Measurements from ENCODE around the gene EEF1AKMT3. TPM values are rescaled to one million over a fixed set of nuclear protein-coding genes. Genes with fewer than 3 reads are reported as not detected.

Gene EEF1AKMT3
- polyA plus RNA-seq, 2 of the 4 experiments (the other 2 are of a cell fraction), result 7.3 to 15.8 TPM

DNA sequence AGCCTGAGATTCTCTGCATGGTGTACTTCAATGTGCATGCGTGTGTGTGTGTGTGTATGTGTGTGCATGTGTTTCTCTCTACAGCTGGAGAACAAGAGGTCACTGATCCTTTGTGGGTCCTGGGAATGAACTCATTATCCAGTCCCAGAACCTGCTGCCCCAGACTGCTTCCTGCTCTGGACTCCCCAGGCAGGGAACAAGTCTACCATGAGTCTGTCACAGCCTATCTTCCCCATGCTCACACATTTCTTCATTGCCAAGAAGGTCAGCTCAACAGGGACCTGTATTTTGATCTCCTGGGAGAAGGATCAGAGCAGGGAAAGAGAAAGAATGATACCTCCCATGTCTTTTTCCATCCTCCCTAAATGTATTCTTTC is 31.0 kb upstream of the EEF1AKMT3 start:
- H3K4me1 ChIP-seq, result peaks cover 37% of the 10 kb centered on the region
- no peak overlapping the region for H3K4me3 ChIP-seq
- DNase-seq (ENCODE audit: low read depth in 1 of 2, low spot score in 1 of 2) (no peak), ATAC-seq (no peak), FAIRE-seq (no peak)
- ChIA-PET POLR2A (no interaction called here), CTCF (interaction anchor here (0.6 to 10.7 kb wide), 8 partner anchors 9 to 158 kb away, joined by 3 to 242 read pairs (median 3); partner anchors contain the start of gene OS9)
- no peak overlapping the region for H3K4me2 ChIP-seq
- TF ChIP-seq ZFP36 (IDR thresholded peaks at IDR 0.05; ENCODE audit: borderline replicate concordance, partially characterized antibody), result no peak
- no peak for TF ChIP-seq ESRRA (IDR thresholded peaks at IDR 0.05; ENCODE audit: borderline replicate concordance, low read length)
- no peak for TF ChIP-seq ZNF302 (CRISPR knock-in tag; IDR thresholded peaks at IDR 0.05)
- no peak for TF ChIP-seq FOXS1 (CRISPR knock-in tag; IDR thresholded peaks at IDR 0.05)
- no peak for TF ChIP-seq FOSL2 (IDR thresholded peaks at IDR 0.05)
- no peak for TF ChIP-seq FOSL2 (CRISPR knock-in tag; IDR thresholded peaks at IDR 0.05)
- TF ChIP-seq FOSB (CRISPR knock-in tag; IDR thresholded peaks at IDR 0.05), result no peak
- TF ChIP-seq BCL3 (IDR thresholded peaks at IDR 0.05), result no peak
- no peak for TF ChIP-seq MAFK (IDR thresholded peaks at IDR 0.05; ENCODE audit: partially characterized antibody)
- no peak overlapping the region for H3K27ac ChIP-seq
- 80% methylated on average over 1 of the region's 1 CpG for WGBS (ENCODE audit: missing lambda C conversion rate)
- H3K9me3 ChIP-seq, result no peaks in the 10 kb centered on the region

DNA sequence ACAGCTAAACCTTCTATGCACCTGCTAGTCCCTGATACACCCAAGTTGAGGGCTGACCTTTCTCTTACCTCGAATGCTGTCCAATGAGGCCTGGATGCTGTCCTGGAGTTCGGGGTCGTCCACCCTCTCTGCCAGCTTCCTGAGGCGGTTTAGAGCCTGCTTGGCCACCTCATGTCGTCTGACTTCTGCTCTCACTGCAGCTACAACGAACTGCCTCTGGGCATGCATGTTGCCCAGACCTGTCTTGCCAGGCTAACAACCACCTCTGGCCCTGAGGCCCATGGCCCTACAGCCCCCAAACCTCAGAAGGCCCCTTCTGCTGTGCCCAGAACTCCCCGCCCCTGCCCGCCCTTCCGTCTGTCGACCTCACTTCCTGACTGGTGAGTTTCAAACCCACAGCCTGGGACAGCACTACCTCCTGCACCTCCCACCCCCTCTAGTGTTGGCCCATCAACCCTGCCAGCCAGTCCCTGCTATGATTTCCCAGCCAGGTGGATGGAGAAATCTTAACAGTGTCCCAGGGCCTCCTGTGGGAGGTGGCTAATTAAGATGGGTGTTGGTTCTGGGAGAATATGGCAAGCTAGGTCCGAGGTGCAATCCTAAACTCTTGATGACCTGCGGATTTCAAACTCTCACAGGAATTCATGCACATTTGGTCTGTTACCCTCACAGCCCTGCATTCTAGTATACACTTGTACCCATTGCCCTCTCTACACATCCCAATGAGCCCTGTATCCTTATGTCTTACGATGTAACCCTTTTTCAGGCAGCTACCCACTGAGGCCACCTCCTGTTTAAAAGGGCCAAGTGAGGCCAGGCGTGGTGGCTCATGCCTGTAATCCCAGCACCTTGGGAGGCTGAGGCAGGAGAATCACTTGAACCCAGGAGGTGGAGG is 30.3 kb upstream of the EEF1AKMT3 start:
- Histone ChIP-seq H3K9me3 (no peaks in the 10 kb centered on the region), H3K4me3 (no peak overlapping the region), H3K4me1 (peaks cover 30% of the 10 kb centered on the region), H3K4me2 (no peak overlapping the region), H3K27ac (no peak overlapping the region)
- TF ChIP-seq EP300 (IDR thresholded peaks at IDR 0.05) (no peak), RCOR1 (IDR thresholded peaks at IDR 0.05; ENCODE audit: low read depth, low read length) (no peak), SREBF2 (IDR thresholded peaks at IDR 0.05) (no peak), FOXS1 (CRISPR knock-in tag; IDR thresholded peaks at IDR 0.05) (no peak), PHF8 (IDR thresholded peaks at IDR 0.05; ENCODE audit: borderline replicate concordance, low read depth) (no peak), ZNF302 (CRISPR knock-in tag; IDR thresholded peaks at IDR 0.05) (no peak), HOXA7 (CRISPR knock-in tag; IDR thresholded peaks at IDR 0.05) (no peak), HDAC2 (IDR thresholded peaks at IDR 0.05) (no peak), KDM5A (IDR thresholded peaks at IDR 0.05) (no peak)
- TF ChIP-seq, protein P1, sequence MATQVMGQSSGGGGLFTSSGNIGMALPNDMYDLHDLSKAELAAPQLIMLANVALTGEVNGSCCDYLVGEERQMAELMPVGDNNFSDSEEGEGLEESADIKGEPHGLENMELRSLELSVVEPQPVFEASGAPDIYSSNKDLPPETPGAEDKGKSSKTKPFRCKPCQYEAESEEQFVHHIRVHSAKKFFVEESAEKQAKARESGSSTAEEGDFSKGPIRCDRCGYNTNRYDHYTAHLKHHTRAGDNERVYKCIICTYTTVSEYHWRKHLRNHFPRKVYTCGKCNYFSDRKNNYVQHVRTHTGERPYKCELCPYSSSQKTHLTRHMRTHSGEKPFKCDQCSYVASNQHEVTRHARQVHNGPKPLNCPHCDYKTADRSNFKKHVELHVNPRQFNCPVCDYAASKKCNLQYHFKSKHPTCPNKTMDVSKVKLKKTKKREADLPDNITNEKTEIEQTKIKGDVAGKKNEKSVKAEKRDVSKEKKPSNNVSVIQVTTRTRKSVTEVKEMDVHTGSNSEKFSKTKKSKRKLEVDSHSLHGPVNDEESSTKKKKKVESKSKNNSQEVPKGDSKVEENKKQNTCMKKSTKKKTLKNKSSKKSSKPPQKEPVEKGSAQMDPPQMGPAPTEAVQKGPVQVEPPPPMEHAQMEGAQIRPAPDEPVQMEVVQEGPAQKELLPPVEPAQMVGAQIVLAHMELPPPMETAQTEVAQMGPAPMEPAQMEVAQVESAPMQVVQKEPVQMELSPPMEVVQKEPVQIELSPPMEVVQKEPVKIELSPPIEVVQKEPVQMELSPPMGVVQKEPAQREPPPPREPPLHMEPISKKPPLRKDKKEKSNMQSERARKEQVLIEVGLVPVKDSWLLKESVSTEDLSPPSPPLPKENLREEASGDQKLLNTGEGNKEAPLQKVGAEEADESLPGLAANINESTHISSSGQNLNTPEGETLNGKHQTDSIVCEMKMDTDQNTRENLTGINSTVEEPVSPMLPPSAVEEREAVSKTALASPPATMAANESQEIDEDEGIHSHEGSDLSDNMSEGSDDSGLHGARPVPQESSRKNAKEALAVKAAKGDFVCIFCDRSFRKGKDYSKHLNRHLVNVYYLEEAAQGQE (IDR thresholded peaks at IDR 0.05), result no peak
- TF ChIP-seq, protein P2, sequence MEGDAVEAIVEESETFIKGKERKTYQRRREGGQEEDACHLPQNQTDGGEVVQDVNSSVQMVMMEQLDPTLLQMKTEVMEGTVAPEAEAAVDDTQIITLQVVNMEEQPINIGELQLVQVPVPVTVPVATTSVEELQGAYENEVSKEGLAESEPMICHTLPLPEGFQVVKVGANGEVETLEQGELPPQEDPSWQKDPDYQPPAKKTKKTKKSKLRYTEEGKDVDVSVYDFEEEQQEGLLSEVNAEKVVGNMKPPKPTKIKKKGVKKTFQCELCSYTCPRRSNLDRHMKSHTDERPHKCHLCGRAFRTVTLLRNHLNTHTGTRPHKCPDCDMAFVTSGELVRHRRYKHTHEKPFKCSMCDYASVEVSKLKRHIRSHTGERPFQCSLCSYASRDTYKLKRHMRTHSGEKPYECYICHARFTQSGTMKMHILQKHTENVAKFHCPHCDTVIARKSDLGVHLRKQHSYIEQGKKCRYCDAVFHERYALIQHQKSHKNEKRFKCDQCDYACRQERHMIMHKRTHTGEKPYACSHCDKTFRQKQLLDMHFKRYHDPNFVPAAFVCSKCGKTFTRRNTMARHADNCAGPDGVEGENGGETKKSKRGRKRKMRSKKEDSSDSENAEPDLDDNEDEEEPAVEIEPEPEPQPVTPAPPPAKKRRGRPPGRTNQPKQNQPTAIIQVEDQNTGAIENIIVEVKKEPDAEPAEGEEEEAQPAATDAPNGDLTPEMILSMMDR (IDR thresholded peaks at IDR 0.05), result no peak
- FAIRE-seq, result no peak
- ChIA-PET POLR2A (no interaction called here), CTCF (interaction anchor here (0.8 to 10.7 kb wide), 6 partner anchors 8 to 48 kb away, joined by 3 to 242 read pairs (median 3); partner anchors contain the start of gene OS9)
- 55% methylated on average over 14 of the region's 14 CpGs for WGBS (ENCODE audit: missing lambda C conversion rate)
- DNase-seq (ENCODE audit: low read depth in 1 of 2, low spot score in 1 of 2), result peak in 1 of 2 experiments; percentile 52
- no peak for ATAC-seq
